A549 (cell line): ENCODE measurements around the gene KCNQ1. TPM values are rescaled to one million over a fixed set of nuclear protein-coding genes. Genes with fewer than 3 reads are reported as not detected.

Source experiments
- ATAC-seq, 2 experiments: fragments of 200-7000 bp in 1 of 2; fragments of >200 bp in 1 of 2; cut with Nextera tagmentation in 1 of 2; cut with Tn5 transposase in 1 of 2; 3 replicates each; pipeline versions ENCODE4 v1.8.0 to v1.9.1; 2018 to 2020; ENCODE audit warnings: mild to moderate bottlenecking in 1 of 2, moderate library complexity in 1 of 2
- CTCF ChIA-PET: fragments of 300-600 bp; sonication (Branson Sonifier 250); formaldehyde crosslinking; extraction: SDS; loops from one replicate; lab custom pipeline; 2021; ENCODE audit warnings: antibody characterized with exemption, inconsistent platforms; lab: Yijun Ruan, JAX
- POLR2A ChIA-PET: fragments of 350-600 bp; formaldehyde crosslinking; extraction: SDS; loops from one replicate; lab custom pipeline; 2021; ENCODE audit warnings: antibody characterized with exemption, inconsistent platforms; lab: Yijun Ruan, JAX
- DNase-seq, 2 experiments: peaks; one replicate each; pipeline versions ENCODE4 v3.0.0 to v3.0.0-alpha.2; 2011 to 2016; ENCODE audit warnings: low read depth in 1 of 2, low spot score in 1 of 2
- FAIRE-seq: peaks from 2 replicates; lab custom pipeline; 2011; peaks lifted over from hg19 to GRCh38; lab: Jason Lieb, UNC
- H3K27ac ChIP-seq, 2 experiments: fragments of >200 bp; sonication (Bioruptor Twin); formaldehyde crosslinking; 3 replicates each; pipeline ENCODE4 v1.5.1; 2016 to 2017
- H3K4me1 ChIP-seq: fragments of >200 bp; sonication (Bioruptor Twin); formaldehyde crosslinking; 3 replicates; pipeline ENCODE4 v1.6.1; 2016
- H3K4me2 ChIP-seq: fragments of >200 bp; sonication (Bioruptor Twin); formaldehyde crosslinking; 3 replicates; pipeline ENCODE4 v1.6.1; 2016
- H3K4me3 ChIP-seq: fragments of >200 bp; sonication (Bioruptor Twin); formaldehyde crosslinking; 3 replicates; pipeline ENCODE4 v1.5.1; 2016
- H3K9me3 ChIP-seq: fragments of >200 bp; sonication (Bioruptor Twin); formaldehyde crosslinking; 3 replicates; pipeline ENCODE4 v1.6.1; 2016
- CBX2 ChIP-seq: fragments of 200-600 bp; sonication (generic); IDR thresholded peaks from 2 replicates; pipeline ENCODE4 v1.6.1; 2016; ENCODE audit warnings: low read depth, mild to moderate bottlenecking, borderline replicate concordance
- CEBPB ChIP-seq, 2 experiments: fragments of >200 bp in 1 of 2; sonication (Bioruptor Twin) in 1 of 2; formaldehyde crosslinking in 1 of 2; IDR thresholded peaks; 2 replicates each; pipeline ENCODE4 v1.6.1; 2012 to 2016
- CHD2 ChIP-seq: fragments of 150-350 bp; IDR thresholded peaks from 2 replicates; pipeline ENCODE4 v1.6.1; 2014; ENCODE audit warnings: low read length; ENCODE audit not compliant: partially characterized antibody
- EP300 ChIP-seq, 2 experiments: fragments of >200 bp; sonication (Bioruptor Twin); formaldehyde crosslinking; IDR thresholded peaks; 2 replicates in 1 of 2; 3 replicates in 1 of 2; pipeline ENCODE4 v1.6.1; 2016 to 2017
- FOSB ChIP-seq: fragments of 250-450 bp; sonication (Bioruptor Pico); IDR thresholded peaks from 2 replicates; pipeline ENCODE4 v1.5.0; 2020; ENCODE audit warnings: mild to moderate bottlenecking, moderate library complexity
- FOSL2 ChIP-seq, 2 experiments: fragments of 450-650 bp in 1 of 2; fragments of >200 bp in 1 of 2; sonication (Bioruptor Twin) in 1 of 2; formaldehyde crosslinking; IDR thresholded peaks; 2 replicates each; pipeline versions ENCODE4 v1.5.0 to v1.6.1; 2016 to 2020; ENCODE audit warnings: mild to moderate bottlenecking in 1 of 2, moderate library complexity in 1 of 2
- FOXS1 ChIP-seq: fragments of 250-450 bp; sonication (Bioruptor Pico); IDR thresholded peaks from 2 replicates; pipeline ENCODE4 v1.5.0; 2020; ENCODE audit warnings: mild to moderate bottlenecking, moderate library complexity
- GATA3 ChIP-seq: IDR thresholded peaks from 2 replicates; pipeline ENCODE4 v1.6.1; 2012; ENCODE audit warnings: borderline replicate concordance
- HDAC2 ChIP-seq: fragments of 200-600 bp; sonication (generic); IDR thresholded peaks from 2 replicates; pipeline ENCODE4 v1.6.1; 2016
- HEYL ChIP-seq: fragments of 250-450 bp; sonication (Bioruptor Pico); IDR thresholded peaks from 2 replicates; pipeline ENCODE4 v1.8.0; 2021; ENCODE audit warnings: mild to moderate bottlenecking, moderate library complexity
- HOXA7 ChIP-seq: fragments of 250-450 bp; sonication (Bioruptor Pico); IDR thresholded peaks from 2 replicates; pipeline ENCODE4 v1.5.0; 2020; ENCODE audit warnings: mild to moderate bottlenecking, moderate library complexity
- HOXB13 ChIP-seq: fragments of 250-450 bp; sonication (Bioruptor Pico); IDR thresholded peaks from 2 replicates; pipeline ENCODE4 v1.5.0; 2020; ENCODE audit warnings: low read depth, mild to moderate bottlenecking, moderate library complexity
- HOXB5 ChIP-seq: fragments of 250-450 bp; sonication (Bioruptor Pico); IDR thresholded peaks from 2 replicates; pipeline ENCODE4 v1.5.0; 2020; ENCODE audit warnings: mild to moderate bottlenecking, moderate library complexity
- JUN ChIP-seq, 2 experiments: fragments of >200 bp; sonication (Bioruptor Twin); formaldehyde crosslinking; IDR thresholded peaks; 2 replicates in 1 of 2; 3 replicates in 1 of 2; pipeline ENCODE4 v1.6.1; 2016 to 2017
- KDM1A ChIP-seq: fragments of 200-600 bp; sonication (generic); IDR thresholded peaks from 2 replicates; pipeline ENCODE4 v1.6.1; 2016; ENCODE audit warnings: low read depth, mild to moderate bottlenecking
- KDM5A ChIP-seq: fragments of 200-600 bp; sonication (generic); IDR thresholded peaks from 2 replicates; pipeline ENCODE4 v1.6.1; 2016; ENCODE audit warnings: antibody characterized with exemption, mild to moderate bottlenecking
- MAZ ChIP-seq: fragments of 150-350 bp; IDR thresholded peaks from 2 replicates; pipeline ENCODE4 v1.6.1; 2014; ENCODE audit warnings: antibody characterized with exemption, low read depth, low read length, borderline replicate concordance
- NFE2L2 ChIP-seq: fragments of 150-350 bp; conservative IDR thresholded peaks from 2 replicates; pipeline ENCODE4 v1.6.1; 2014; ENCODE audit warnings: low read length
- NPAS2 ChIP-seq: fragments of 250-450 bp; sonication (Bioruptor Pico); IDR thresholded peaks from 2 replicates; pipeline ENCODE4 v1.8.0; 2022; ENCODE audit warnings: mild to moderate bottlenecking, moderate library complexity, borderline replicate concordance
- NR3C1 ChIP-seq: fragments of >200 bp; sonication (Bioruptor Twin); formaldehyde crosslinking; IDR thresholded peaks from 3 replicates; pipeline ENCODE4 v1.6.1; 2017
- PHF8 ChIP-seq: fragments of 200-600 bp; sonication (generic); IDR thresholded peaks from 2 replicates; pipeline ENCODE4 v1.6.1; 2016; ENCODE audit warnings: low read depth, mild to moderate bottlenecking, antibody characterized with exemption, moderate library complexity, borderline replicate concordance
- RARB ChIP-seq: fragments of 250-450 bp; sonication (Bioruptor Pico); IDR thresholded peaks from 2 replicates; pipeline ENCODE4 v1.8.0; 2021; ENCODE audit warnings: mild to moderate bottlenecking, moderate library complexity
- SMC3 ChIP-seq: fragments of >200 bp; sonication (Bioruptor Twin); formaldehyde crosslinking; IDR thresholded peaks from 3 replicates; pipeline ENCODE4 v1.6.1; 2018; ENCODE audit warnings: inconsistent platforms
- TP53 ChIP-seq: fragments of 250-450 bp; sonication (Bioruptor Pico); IDR thresholded peaks from 2 replicates; pipeline ENCODE4 v1.5.0; 2021; ENCODE audit warnings: mild to moderate bottlenecking, moderate library complexity
- ZSCAN20 ChIP-seq: fragments of 250-450 bp; sonication (Bioruptor Pico); IDR thresholded peaks from 2 replicates; pipeline ENCODE4 v1.8.0; 2022; ENCODE audit warnings: mild to moderate bottlenecking, moderate library complexity
- WGBS: methylation state at CpG from one replicate; pipeline ENCODE4 v1.1.6; 2017; ENCODE audit errors: missing lambda C conversion rate; 5-methylcytosine and 5-hydroxymethylcytosine counted together
- polyA plus RNA-seq, 4 experiments: library from polyadenylated mRNA; depleted of rRNA in 3 of 4; stranded (reverse); fragments of >200 nt; fragmentation: RNase III in 1 of 4; extraction: RNeasy Plus Mini Kit Qiagen cat#74134 plus additional on column Dnase treatment in 1 of 4; gene quantifications; 2 replicates in 3 of 4; 3 replicates in 1 of 4; pipeline ENCODE4 v1.2.3, GENCODE V29; 2011 to 2017
- TF ChIP-seq, protein P1 (sequence below): IDR thresholded peaks from 2 replicates; pipeline ENCODE4 v1.6.1; 2012; ENCODE audit warnings: low read depth, borderline replicate concordance
- TF ChIP-seq, protein P2 (sequence below): fragments of 250-450 bp; sonication (Bioruptor Pico); IDR thresholded peaks from 2 replicates; pipeline ENCODE4 v1.5.0; 2020; ENCODE audit warnings: low read depth, mild to moderate bottlenecking, moderate library complexity
- TF ChIP-seq, protein P3 (sequence below): IDR thresholded peaks from 2 replicates; pipeline ENCODE4 v1.6.1; 2012
- TF ChIP-seq, protein P4 (sequence below): fragments of >200 bp; sonication (Bioruptor Twin); formaldehyde crosslinking; IDR thresholded peaks from 2 replicates; pipeline ENCODE4 v1.6.1; 2016

KCNQ1 gene
- polyA plus RNA-seq, 2 of the 4 experiments (the other 2 are of a cell fraction): 0.14 to 0.17 TPM

DNA sequence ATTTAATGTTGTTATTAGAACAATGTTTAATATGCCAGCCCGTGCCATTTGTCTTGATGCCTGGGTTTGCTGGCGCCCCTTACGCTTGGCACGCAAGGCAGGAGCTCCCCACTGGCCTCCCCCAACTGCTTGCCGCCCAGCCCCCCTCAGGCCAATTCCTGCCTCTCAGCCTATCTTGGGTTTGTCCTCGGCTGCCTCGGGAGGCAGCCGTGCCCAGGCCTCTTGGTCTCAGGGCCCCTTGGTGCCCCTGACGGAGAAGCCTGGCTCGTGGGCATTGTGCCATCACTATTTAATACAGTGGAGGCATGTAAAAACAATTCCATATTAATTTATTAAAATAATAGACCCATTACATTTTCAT, 135.2 kb downstream of the KCNQ1 start:
- Histone ChIP-seq H3K4me2 (no peak overlapping the region), H3K4me1 (no peaks in the 10 kb centered on the region), H3K27ac (no peak overlapping the region), H3K9me3 (no peaks in the 10 kb centered on the region), H3K4me3 (no peak overlapping the region)
- TF ChIP-seq HEYL (no peak), FOXS1 (no peak), CEBPB (IDR thresholded peaks at IDR 0.05) (no peak), GATA3 (no peak), FOSB (CRISPR knock-in tag) (no peak), NPAS2 (CRISPR knock-in tag) (no peak), HOXB5 (CRISPR knock-in tag) (no peak), EP300 (IDR thresholded peaks at IDR 0.05) (no peak), HOXA7 (CRISPR knock-in tag) (no peak), HOXB13 (CRISPR knock-in tag) (no peak), NR3C1 (no peak), NFE2L2 (no peak)
- TF ChIP-seq, protein P1, sequence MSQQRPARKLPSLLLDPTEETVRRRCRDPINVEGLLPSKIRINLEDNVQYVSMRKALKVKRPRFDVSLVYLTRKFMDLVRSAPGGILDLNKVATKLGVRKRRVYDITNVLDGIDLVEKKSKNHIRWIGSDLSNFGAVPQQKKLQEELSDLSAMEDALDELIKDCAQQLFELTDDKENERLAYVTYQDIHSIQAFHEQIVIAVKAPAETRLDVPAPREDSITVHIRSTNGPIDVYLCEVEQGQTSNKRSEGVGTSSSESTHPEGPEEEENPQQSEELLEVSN: no peak
- no peak for ATAC-seq
- ChIA-PET CTCF (no interaction called here), POLR2A (no interaction called here)
- WGBS: 72% methylated on average over 10 of the region's 10 CpGs
- no peak for FAIRE-seq
- DNase-seq: no peak

DNA sequence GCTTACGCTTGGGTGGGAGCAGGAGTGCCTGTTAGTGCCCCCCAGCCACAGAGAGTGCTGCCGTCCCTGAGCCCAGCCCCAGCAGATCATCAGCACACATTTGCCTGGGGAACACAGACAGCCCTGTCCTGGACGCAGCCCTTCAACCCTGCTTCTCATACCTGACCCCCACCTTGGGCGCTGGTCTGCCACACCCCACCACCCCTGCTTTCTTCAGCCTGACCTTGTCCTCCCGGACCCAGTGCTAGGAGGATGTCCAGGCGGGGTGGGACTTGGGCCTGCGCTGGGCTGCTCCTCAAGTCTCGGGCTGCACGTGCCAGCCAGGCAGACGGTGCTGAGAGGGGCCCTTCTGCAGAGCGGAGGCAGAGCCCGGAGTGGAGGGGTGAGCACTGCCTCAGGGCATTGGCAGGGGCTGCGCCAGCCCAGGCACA, 135.8 kb downstream of the KCNQ1 start:
- DNase-seq (no peak), FAIRE-seq (no peak), ATAC-seq (no peak; a peak in 1 of 6 replicates)
- no peak overlapping the region for H3K27ac ChIP-seq
- TF ChIP-seq CHD2 (no peak), EP300 (IDR thresholded peaks at IDR 0.05) (no peak), KDM1A (no peak), SMC3 (no peak), FOSL2 (IDR thresholded peaks at IDR 0.05) (no peak), FOSL2 (CRISPR knock-in tag; IDR thresholded peaks at IDR 0.05) (no peak), ZSCAN20 (CRISPR knock-in tag) (no peak), HDAC2 (no peak), RARB (CRISPR knock-in tag) (no peak), HOXA7 (CRISPR knock-in tag) (no peak), PHF8 (no peak), CBX2 (no peak), MAZ (no peak), KDM5A (no peak), HOXB13 (CRISPR knock-in tag) (no peak), JUN (IDR thresholded peaks at IDR 0.05) (no peak), TP53 (CRISPR knock-in tag) (no peak), FOSB (CRISPR knock-in tag) (no peak)
- TF ChIP-seq, protein P2, sequence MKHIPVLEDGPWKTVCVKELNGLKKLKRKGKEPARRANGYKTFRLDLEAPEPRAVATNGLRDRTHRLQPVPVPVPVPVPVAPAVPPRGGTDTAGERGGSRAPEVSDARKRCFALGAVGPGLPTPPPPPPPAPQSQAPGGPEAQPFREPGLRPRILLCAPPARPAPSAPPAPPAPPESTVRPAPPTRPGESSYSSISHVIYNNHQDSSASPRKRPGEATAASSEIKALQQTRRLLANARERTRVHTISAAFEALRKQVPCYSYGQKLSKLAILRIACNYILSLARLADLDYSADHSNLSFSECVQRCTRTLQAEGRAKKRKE (CRISPR knock-in tag): no peak
- TF ChIP-seq, protein P3, sequence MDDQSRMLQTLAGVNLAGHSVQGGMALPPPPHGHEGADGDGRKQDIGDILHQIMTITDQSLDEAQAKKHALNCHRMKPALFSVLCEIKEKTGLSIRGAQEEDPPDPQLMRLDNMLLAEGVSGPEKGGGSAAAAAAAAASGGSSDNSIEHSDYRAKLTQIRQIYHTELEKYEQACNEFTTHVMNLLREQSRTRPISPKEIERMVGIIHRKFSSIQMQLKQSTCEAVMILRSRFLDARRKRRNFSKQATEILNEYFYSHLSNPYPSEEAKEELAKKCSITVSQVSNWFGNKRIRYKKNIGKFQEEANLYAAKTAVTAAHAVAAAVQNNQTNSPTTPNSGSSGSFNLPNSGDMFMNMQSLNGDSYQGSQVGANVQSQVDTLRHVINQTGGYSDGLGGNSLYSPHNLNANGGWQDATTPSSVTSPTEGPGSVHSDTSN: no peak
- TF ChIP-seq, protein P4, sequence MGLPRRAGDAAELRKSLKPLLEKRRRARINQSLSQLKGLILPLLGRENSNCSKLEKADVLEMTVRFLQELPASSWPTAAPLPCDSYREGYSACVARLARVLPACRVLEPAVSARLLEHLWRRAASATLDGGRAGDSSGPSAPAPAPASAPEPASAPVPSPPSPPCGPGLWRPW: no peak
- CTCF ChIA-PET: no interaction called here
- no peak overlapping the region for H3K4me2 ChIP-seq
- H3K4me1 ChIP-seq: no peaks in the 10 kb centered on the region
- WGBS: 76% methylated on average over 12 of the region's 13 CpGs
- H3K4me3 ChIP-seq: no peak overlapping the region
- no peaks in the 10 kb centered on the region for H3K9me3 ChIP-seq
- POLR2A ChIA-PET: no interaction called here
